GM12878 (cell line): Measurements from ENCODE around the gene IFIT1. TPM values are rescaled to one million over a fixed set of nuclear protein-coding genes. Genes with fewer than 3 reads are reported as not detected.

Experiments
- ATF7 ChIP-seq: fragments of 450-650 bp; IDR thresholded peaks from 2 replicates; pipeline ENCODE4 v1.6.1; 2016; ENCODE audit warnings: low read depth, mild to moderate bottlenecking
- E4F1 ChIP-seq: fragments of 450-650 bp; IDR thresholded peaks from 2 replicates; pipeline ENCODE4 v1.6.1; 2018; ENCODE audit warnings: borderline replicate concordance, mild to moderate bottlenecking; ENCODE audit not compliant: partially characterized antibody
- ESRRA ChIP-seq: IDR thresholded peaks from 2 replicates; pipeline ENCODE4 v1.6.1; 2012; ENCODE audit warnings: mild to moderate bottlenecking, low read length, improper control_type of control experiment
- FOS ChIP-seq: IDR thresholded peaks from 3 replicates; pipeline ENCODE4 v1.6.1; 2011; ENCODE audit warnings: borderline replicate concordance; ENCODE audit not compliant: insufficient read length; ENCODE audit errors: extremely low read depth
- FOXM1 ChIP-seq: IDR thresholded peaks from 2 replicates; pipeline ENCODE4 v1.6.1; 2012; ENCODE audit warnings: low read depth, mild to moderate bottlenecking, inconsistent platforms, low read length, moderate library complexity
- IKZF1 ChIP-seq: fragments of 450-650 bp; conservative IDR thresholded peaks from 2 replicates; pipeline ENCODE4 v1.6.1; 2017; ENCODE audit warnings: antibody characterized with exemption, mild to moderate bottlenecking
- NFYA ChIP-seq: IDR thresholded peaks from 2 replicates; pipeline ENCODE4 v1.6.1; 2011; ENCODE audit warnings: low read depth, mild to moderate bottlenecking, low read length, improper control_type of control experiment, borderline replicate concordance
- RB1 ChIP-seq: fragments of 450-650 bp; formaldehyde crosslinking; IDR thresholded peaks from 2 replicates; pipeline ENCODE4 v1.6.1; 2017; ENCODE audit warnings: mild to moderate bottlenecking, borderline replicate concordance
- RCOR1 ChIP-seq: conservative IDR thresholded peaks from 2 replicates; pipeline ENCODE4 v1.6.1; 2012; ENCODE audit warnings: low read depth, low read length, improper control_type of control experiment
- SIX5 ChIP-seq: IDR thresholded peaks from 2 replicates; pipeline ENCODE4 v1.6.1; 2011; ENCODE audit warnings: mild to moderate bottlenecking, low read depth, low read length, moderate library complexity; ENCODE audit not compliant: severe bottlenecking
- SKIL ChIP-seq: fragments of 450-650 bp; IDR thresholded peaks from 2 replicates; pipeline ENCODE4 v1.6.1; 2017; ENCODE audit warnings: mild to moderate bottlenecking, low read depth, inconsistent platforms; ENCODE audit not compliant: poor library complexity, severe bottlenecking
- STAT1 ChIP-seq: fragments of 450-650 bp; conservative IDR thresholded peaks from 2 replicates; pipeline ENCODE4 v1.6.1; 2014; ENCODE audit warnings: antibody characterized with exemption, mild to moderate bottlenecking
- SUPT20H ChIP-seq: IDR thresholded peaks from 2 replicates; pipeline ENCODE4 v1.6.1; 2011; ENCODE audit warnings: low read depth, mild to moderate bottlenecking, low read length, moderate library complexity, borderline replicate concordance; ENCODE audit not compliant: control insufficient read depth
- ZNF592 ChIP-seq: fragments of 450-650 bp; IDR thresholded peaks from 2 replicates; pipeline ENCODE4 v1.6.1; 2017; ENCODE audit warnings: mild to moderate bottlenecking, moderate library complexity
- polyA plus RNA-seq, 11 experiments: library from polyadenylated mRNA; depleted of rRNA in 4 of 11; unstranded in 6 of 11; stranded (reverse) in 5 of 11; fragments of >200 nt; fragmentation: Nextera tagmentation in 4 of 11; fragmentation: Illumina TruSeq in 1 of 11; extraction: Ambion mirVana in 4 of 11; extraction: Trizol in 1 of 11; gene quantifications; 1 replicate in 1 of 11; 2 replicates in 10 of 11; pipeline versions ENCODE4 v1.2.1 to v1.2.3, GENCODE V29; 2011 to 2016; ENCODE audit warnings: inconsistent platforms in 2 of 11, missing spikeins in 2 of 11, low read depth in 1 of 11
- total RNA-seq, 4 experiments: library from RNA; depleted of rRNA in 3 of 4; stranded (reverse); fragments of >200 nt in 3 of 4; fragmentation: Illumina TruSeq in 1 of 4; extraction: Trizol in 1 of 4; gene quantifications; 2 replicates each; pipeline versions ENCODE4 v1.2.1 to v1.2.3, GENCODE V29; 2013 to 2021
- TF ChIP-seq, protein P1 (sequence below): fragments of 450-650 bp; IDR thresholded peaks from 2 replicates; pipeline ENCODE4 v1.6.1; 2017; ENCODE audit warnings: mild to moderate bottlenecking
- TF ChIP-seq, protein P2 (sequence below): IDR thresholded peaks from 2 replicates; pipeline ENCODE4 v1.6.1; 2011; ENCODE audit warnings: borderline replicate concordance, low read depth, mild to moderate bottlenecking, moderate library complexity, low read length; ENCODE audit not compliant: insufficient read depth, poor library complexity, severe bottlenecking

IFIT1 gene
- total and polyA plus RNA-seq, 10 of the 15 experiments (the other 5 are each of a cell fraction or from before 2014, with no cell fraction given): 13.9 to 37.2 (median 22.3) TPM

GRCh38 chr10:89367529-89367928 is 24.9 kb upstream of the IFIT1 start (continued):
- peak; percentile 67 for TF ChIP-seq E4F1
- no peak for TF ChIP-seq SIX5
- no peak for TF ChIP-seq ZNF592
- TF ChIP-seq, protein P1, sequence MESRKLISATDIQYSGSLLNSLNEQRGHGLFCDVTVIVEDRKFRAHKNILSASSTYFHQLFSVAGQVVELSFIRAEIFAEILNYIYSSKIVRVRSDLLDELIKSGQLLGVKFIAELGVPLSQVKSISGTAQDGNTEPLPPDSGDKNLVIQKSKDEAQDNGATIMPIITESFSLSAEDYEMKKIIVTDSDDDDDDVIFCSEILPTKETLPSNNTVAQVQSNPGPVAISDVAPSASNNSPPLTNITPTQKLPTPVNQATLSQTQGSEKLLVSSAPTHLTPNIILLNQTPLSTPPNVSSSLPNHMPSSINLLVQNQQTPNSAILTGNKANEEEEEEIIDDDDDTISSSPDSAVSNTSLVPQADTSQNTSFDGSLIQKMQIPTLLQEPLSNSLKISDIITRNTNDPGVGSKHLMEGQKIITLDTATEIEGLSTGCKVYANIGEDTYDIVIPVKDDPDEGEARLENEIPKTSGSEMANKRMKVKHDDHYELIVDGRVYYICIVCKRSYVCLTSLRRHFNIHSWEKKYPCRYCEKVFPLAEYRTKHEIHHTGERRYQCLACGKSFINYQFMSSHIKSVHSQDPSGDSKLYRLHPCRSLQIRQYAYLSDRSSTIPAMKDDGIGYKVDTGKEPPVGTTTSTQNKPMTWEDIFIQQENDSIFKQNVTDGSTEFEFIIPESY: no peak
- TF ChIP-seq ESRRA: no peak
- TF ChIP-seq RCOR1: no peak
- no peak for TF ChIP-seq FOS
- TF ChIP-seq FOXM1: no peak
- peak; percentile 56 for TF ChIP-seq IKZF1
- TF ChIP-seq NFYA: no peak
- TF ChIP-seq, protein P2, sequence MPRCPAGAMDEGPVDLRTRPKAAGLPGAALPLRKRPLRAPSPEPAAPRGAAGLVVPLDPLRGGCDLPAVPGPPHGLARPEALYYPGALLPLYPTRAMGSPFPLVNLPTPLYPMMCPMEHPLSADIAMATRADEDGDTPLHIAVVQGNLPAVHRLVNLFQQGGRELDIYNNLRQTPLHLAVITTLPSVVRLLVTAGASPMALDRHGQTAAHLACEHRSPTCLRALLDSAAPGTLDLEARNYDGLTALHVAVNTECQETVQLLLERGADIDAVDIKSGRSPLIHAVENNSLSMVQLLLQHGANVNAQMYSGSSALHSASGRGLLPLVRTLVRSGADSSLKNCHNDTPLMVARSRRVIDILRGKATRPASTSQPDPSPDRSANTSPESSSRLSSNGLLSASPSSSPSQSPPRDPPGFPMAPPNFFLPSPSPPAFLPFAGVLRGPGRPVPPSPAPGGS: no peak
- TF ChIP-seq SUPT20H: no peak
- TF ChIP-seq STAT1: no peak
- TF ChIP-seq ATF7: peak; percentile 76
- TF ChIP-seq SKIL: peak; percentile 79
- no peak for TF ChIP-seq RB1
